ENCODE data around the gene SEC14L5. TPM values are rescaled to one million over a fixed set of nuclear protein-coding genes. Genes with fewer than 3 reads are reported as not detected.

Gene SEC14L5
- polyA plus RNA-seq, 3 donors, result 0.03 TPM; not detected in 2

- peaks cover 8% of the 10 kb centered on the region for H3K79me2 ChIP-seq (ENCODE audit: insufficient read depth, low read length)
- H3K9me3 ChIP-seq (replicated peaks in 1 of 2; ENCODE audit: control insufficient read depth in 1 of 2, insufficient read depth in 1 of 2, low read length in 2 of 2), result no peaks in the 10 kb centered on the region
- intact Hi-C loops (cut with micrococcal nuclease), result no loop called here
- peak overlapping the region in 1 of 2 donors; percentile 88 for H3K27ac ChIP-seq (ENCODE audit: low read depth in 1 of 2, low read length in 2 of 2)
- H2AFZ ChIP-seq (ENCODE audit: insufficient read depth, low read depth, low read length, poor library complexity, severe bottlenecking), result peak overlapping the region; percentile 93
- H3K4me1 Mint-ChIP-seq, result peaks cover 30% of the 10 kb centered on the region
- peaks cover 18 to 21% of the 10 kb centered on the region in 2 donors for H3K4me1 ChIP-seq (ENCODE audit: control insufficient read depth in 1 of 2, insufficient read depth in 2 of 2, low read length in 2 of 2)
- H3K36me3 Mint-ChIP-seq, result peaks cover 33 to 38% of the 10 kb centered on the region in 2 donors
- H4K20me1 ChIP-seq (ENCODE audit: insufficient read depth, low read length), result peaks cover 14% of the 10 kb centered on the region
- no peaks in the 10 kb centered on the region for H3K27me3 ChIP-seq (ENCODE audit: control insufficient read depth in 2 of 2, insufficient read depth in 2 of 2, low read length in 2 of 2)
- no peak for DNase-seq
- peak overlapping the region; percentile 88 for H3K9ac ChIP-seq (ENCODE audit: insufficient read depth, low read length, poor library complexity, severe bottlenecking)
- peaks cover 0 to 5% (median 0%) of the 10 kb centered on the region in 3 donors for H3K27me3 Mint-ChIP-seq (ENCODE audit: low read depth in 3 of 3)
- peak overlapping the region; percentile 88 to 92 for H3K4me3 Mint-ChIP-seq
- peak overlapping the region; percentile 95 for H3K4me2 ChIP-seq (replicated peaks; ENCODE audit: extremely low read depth, low read length, poor library complexity, severe bottlenecking)
- H3K9me3 Mint-ChIP-seq, result peaks cover 0 to 2% (median 0%) of the 10 kb centered on the region in 7 donors
- TF ChIP-seq CTCF (IDR thresholded peaks at IDR 0.05), result no peak
- 41% methylated on average over 8 of the region's 12 CpGs for WGBS (ENCODE audit: insufficient coverage)
- peaks cover 22 to 39% of the 10 kb centered on the region in 2 donors for H3K36me3 ChIP-seq (replicated peaks in 1 of 2; ENCODE audit: control insufficient read depth in 1 of 2, insufficient read depth in 2 of 2, low read length in 2 of 2)
- H3K4me3 ChIP-seq (replicated peaks in 1 of 3; ENCODE audit: low read depth in 2 of 3, low read length in 3 of 3), result peak overlapping the region; percentile 66 to 93 (median 78)
- H3K27ac Mint-ChIP-seq, result peak overlapping the region in 5 of 7 donors; percentile 26 to 81 (median 60)
Observed at GRCh38 chr16:5032748-5033167, 74.6 kb downstream of the SEC14L5 start.

GRCh38 chr16:5033256-5034166 is 75.4 kb downstream of the SEC14L5 start, which contains the start of gene NAGPA:
Gene NAGPA, minus strand, starts transcription at chr16:5033935. Its CDS starts 21 bp downstream, at chr16:5033914.
- Histone ChIP-seq H2AFZ (ENCODE audit: insufficient read depth, low read depth, low read length, poor library complexity, severe bottlenecking) (peak within 1 kb of the TSS; percentile 93), H3K9ac (ENCODE audit: insufficient read depth, low read length, poor library complexity, severe bottlenecking) (peak within 1 kb of the TSS; percentile 88), H3K4me2 (replicated peaks; ENCODE audit: extremely low read depth, low read length, poor library complexity, severe bottlenecking) (peak within 1 kb of the TSS; percentile 95), H3K79me2 (ENCODE audit: insufficient read depth, low read length) (peaks cover 8% of the 10 kb centered on the region), H3K27ac (ENCODE audit: low read depth in 1 of 2, low read length in 2 of 2) (peak within 1 kb of the TSS; percentile 79 to 88), H4K20me1 (ENCODE audit: insufficient read depth, low read length) (peaks cover 14% of the 10 kb centered on the region), H3K9me3 (replicated peaks in 1 of 2; ENCODE audit: control insufficient read depth in 1 of 2, insufficient read depth in 1 of 2, low read length in 2 of 2) (no peaks in the 10 kb centered on the region), H3K27me3 (ENCODE audit: control insufficient read depth in 2 of 2, insufficient read depth in 2 of 2, low read length in 2 of 2) (no peaks in the 10 kb centered on the region), H3K4me3 (replicated peaks in 1 of 3; ENCODE audit: low read depth in 2 of 3, low read length in 3 of 3) (peak within 1 kb of the TSS; percentile 66 to 93 (median 78)), H3K4me1 (ENCODE audit: control insufficient read depth in 1 of 2, insufficient read depth in 2 of 2, low read length in 2 of 2) (peaks cover 18 to 21% of the 10 kb centered on the region in 2 donors), H3K36me3 (replicated peaks in 1 of 2; ENCODE audit: control insufficient read depth in 1 of 2, insufficient read depth in 2 of 2, low read length in 2 of 2) (peaks cover 14 to 32% of the 10 kb centered on the region in 2 donors)
- TF ChIP-seq CTCF (IDR thresholded peaks at IDR 0.05), result no peak
- peaks cover 27 to 30% of the 10 kb centered on the region in 2 donors for H3K36me3 Mint-ChIP-seq
- peaks cover 0 to 2% (median 0%) of the 10 kb centered on the region in 7 donors for H3K9me3 Mint-ChIP-seq
- DNase-seq, result peak; percentile 72 to 75 (median 73)
- under 1% methylated on average over 96 of the region's 104 CpGs for WGBS (ENCODE audit: insufficient coverage)
- H3K4me3 Mint-ChIP-seq, result peak within 1 kb of the TSS; percentile 88 to 92
- H3K27ac Mint-ChIP-seq, result peak within 1 kb of the TSS; percentile 78 to 91 (median 81)
- intact Hi-C loops (cut with micrococcal nuclease), result no loop called here
- H3K27me3 Mint-ChIP-seq (ENCODE audit: low read depth in 3 of 3), result peaks cover 0 to 5% (median 0%) of the 10 kb centered on the region in 3 donors
- H3K4me1 Mint-ChIP-seq, result peaks cover 30% of the 10 kb centered on the region

Measured in CD14-positive monocyte (primary cell).